ENCODE measurements around the gene NCOA7. TPM values are rescaled to one million over a fixed set of nuclear protein-coding genes. Genes with fewer than 3 reads are reported as not detected.

The NCOA7 gene
- total and polyA plus RNA-seq, 2 of the 8 experiments (the other 6 are each of a cell fraction or from before 2014, with no cell fraction given) = 2.6 to 10.7 TPM

DNA sequence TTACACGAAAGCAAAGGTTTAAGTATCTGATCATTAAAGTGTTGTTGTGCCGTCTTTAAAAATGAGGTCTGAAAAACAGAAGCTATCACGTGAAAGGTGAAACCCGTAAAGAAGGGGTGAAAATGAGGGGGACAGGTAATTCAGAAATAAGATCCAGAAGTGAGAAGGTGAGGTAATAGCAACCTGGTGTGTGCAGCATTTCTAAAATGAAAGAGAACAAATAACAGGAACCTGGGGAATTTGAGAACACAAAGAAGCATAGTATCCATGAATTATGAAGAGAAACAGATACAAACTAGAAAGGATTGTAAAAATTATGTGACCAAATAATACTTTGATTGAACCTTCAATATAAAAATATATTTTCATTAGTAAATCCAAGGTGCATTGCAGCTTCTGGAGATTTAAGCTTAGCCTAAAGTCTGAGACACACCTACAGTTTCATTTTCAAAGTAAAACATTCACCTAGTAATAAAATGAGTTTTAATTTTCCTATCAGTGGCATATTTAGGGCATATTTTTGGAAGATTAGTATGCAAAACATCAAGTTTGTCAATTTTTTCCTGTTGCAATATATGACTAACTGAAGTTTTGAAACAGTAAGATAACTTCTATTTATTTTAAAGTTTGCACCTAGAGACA lies 39.9 kb upstream of the NCOA7 start:
- no peak overlapping the region for H4K5ac ChIP-seq (ENCODE audit: insufficient read length, low read depth, low read length)
- no peak overlapping the region for H2AK5ac ChIP-seq (ENCODE audit: low read depth, low read length)
- H3K23me2 ChIP-seq (ENCODE audit: low read depth, low read length) = peaks cover 27% of the 10 kb centered on the region
- H3K36me3 ChIP-seq (ENCODE audit: control insufficient read depth in 2 of 4, insufficient read depth in 4 of 4, low read length in 3 of 4) = peaks cover 0 to 11% (median 4%) of the 10 kb centered on the region in 4 experiments; a peak in 3 of 8 replicates
- DNase-seq (ENCODE audit: low read depth in 1 of 2, low spot score in 2 of 2) = no peak
- no peak overlapping the region for H3K14ac ChIP-seq (ENCODE audit: insufficient read length)
- H3K79me1 ChIP-seq (ENCODE audit: low read depth, low read length) = peaks cover 4% of the 10 kb centered on the region; the same call in 1 of the 2 replicates
- H2AFZ ChIP-seq (ENCODE audit: low read length) = no peak overlapping the region
- no peak overlapping the region for H3K23ac ChIP-seq (ENCODE audit: insufficient read length)
- H3K4me1 ChIP-seq (replicated peaks in 1 of 4; ENCODE audit: control insufficient read depth in 3 of 4, insufficient read depth in 4 of 4, low read length in 3 of 4) = peaks cover 0 to 17% (median 4%) of the 10 kb centered on the region in 4 experiments; a peak in 4 of 7 replicates
- H4K91ac ChIP-seq (replicated peaks; ENCODE audit: insufficient read length, low read length) = no peak overlapping the region
- peaks cover 0 to 25% (median 16%) of the 10 kb centered on the region in 4 experiments; a peak in 6 of 7 replicates for H3K27me3 ChIP-seq (replicated peaks in 1 of 4; ENCODE audit: control insufficient read depth in 3 of 4, extremely low read depth in 1 of 4, insufficient read depth in 3 of 4, low read length in 3 of 4)
- peak overlapping the region; percentile 30 to 77 (median 73); a peak in 7 of 8 replicates for H3K4me3 ChIP-seq (ENCODE audit: extremely low read depth in 1 of 4, insufficient read depth in 2 of 4, low read depth in 3 of 4, low read length in 4 of 4)
- H3K56ac ChIP-seq (replicated peaks; ENCODE audit: insufficient read length, low read depth, low read length) = no peak overlapping the region
- H3K27ac ChIP-seq (ENCODE audit: low read depth, low read length) = no peak overlapping the region
- H2BK20ac ChIP-seq (ENCODE audit: low read length) = no peak overlapping the region
- no peak overlapping the region for H3K9ac ChIP-seq (replicated peaks in 1 of 4; ENCODE audit: extremely low read depth in 1 of 4, low read depth in 3 of 4, low read length in 3 of 4)
- no peak overlapping the region for H2BK12ac ChIP-seq (ENCODE audit: low read depth, low read length)
- H3K4ac ChIP-seq (replicated peaks; ENCODE audit: insufficient read length, low read depth, low read length) = no peak overlapping the region
- peaks cover 0 to 22% of the 10 kb centered on the region in 2 experiments; a peak in 3 of 4 replicates for H3K79me2 ChIP-seq (ENCODE audit: control insufficient read depth in 1 of 2, insufficient read depth in 2 of 2, low read length in 2 of 2)
- 6% methylated on average over 4 of the region's 4 CpGs; no CpG with 5 or more reads in 1 of the 2 experiments for WGBS, 2 experiments (ENCODE audit: extremely low coverage in 1 of 2, insufficient coverage in 1 of 2, insufficient read length in 1 of 2, insufficient replicate concordance in 2 of 2, low coverage in 1 of 2, low lambda C conversion rate in 2 of 2, missing lambda C conversion rate in 1 of 2)
- peak overlapping the region; percentile 96 to 99 for H3K4me2 ChIP-seq (ENCODE audit: insufficient read depth in 1 of 2, low read depth in 2 of 2, low read length in 2 of 2)
- ChIA-PET POLR2A (ENCODE audit: partially characterized antibody) (interaction anchor here (1.0 to 2.2 kb wide), 5 partner anchors 8 to 71 kb away, joined by 3 to 6 read pairs (median 5); no protein-coding TSS in a partner anchor), CTCF (ENCODE audit: partially characterized antibody) (interaction anchor here (0.6 to 2.2 kb wide), 9 partner anchors 8 to 769 kb away, joined by 3 to 12 read pairs (median 4); no protein-coding TSS in a partner anchor)
- no peak overlapping the region for H3K18ac ChIP-seq (ENCODE audit: extremely low read depth, low read length)
- peaks cover 2 to 5% of the 10 kb centered on the region in 2 experiments for H4K20me1 ChIP-seq (replicated peaks in 1 of 2; ENCODE audit: control insufficient read depth in 1 of 2, insufficient read depth in 2 of 2, low read length in 2 of 2)
- FAIRE-seq = no peak
- H2BK5ac ChIP-seq (ENCODE audit: low read depth, low read length) = no peak overlapping the region
- no peak overlapping the region for H2BK120ac ChIP-seq (replicated peaks; ENCODE audit: low read depth, low read length)
- no peaks in the 10 kb centered on the region for H3K9me3 ChIP-seq (ENCODE audit: insufficient read depth in 2 of 2, low read depth in 1 of 2, low read length in 1 of 2)
- H2BK15ac ChIP-seq (ENCODE audit: low read length) = no peak overlapping the region
- H4K8ac ChIP-seq (ENCODE audit: extremely low read depth, insufficient read depth, low read length) = no peak overlapping the region
- TF ChIP-seq, protein P1, sequence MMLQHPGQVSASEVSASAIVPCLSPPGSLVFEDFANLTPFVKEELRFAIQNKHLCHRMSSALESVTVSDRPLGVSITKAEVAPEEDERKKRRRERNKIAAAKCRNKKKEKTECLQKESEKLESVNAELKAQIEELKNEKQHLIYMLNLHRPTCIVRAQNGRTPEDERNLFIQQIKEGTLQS (IDR thresholded peaks at IDR 0.05; ENCODE audit: insufficient read depth, low read depth, low read length) = no peak
- no peak for TF ChIP-seq ATF2 (IDR thresholded peaks at IDR 0.05; ENCODE audit: low read length)
- TF ChIP-seq MAFK (IDR thresholded peaks at IDR 0.05; ENCODE audit: low read depth, low read length) = no peak
- no peak for TF ChIP-seq RBBP5 (IDR thresholded peaks at IDR 0.05; ENCODE audit: borderline replicate concordance, low read depth, low read length)
- TF ChIP-seq RXRA (IDR thresholded peaks at IDR 0.05; ENCODE audit: insufficient read depth, low read depth, low read length) = no peak
- TF ChIP-seq CEBPB (IDR thresholded peaks at IDR 0.05; ENCODE audit: low read depth, low read length) = no peak
- no peak for TF ChIP-seq SIX5 (IDR thresholded peaks at IDR 0.05; ENCODE audit: low read depth, low read length)
- no peak for TF ChIP-seq CHD1 (IDR thresholded peaks at IDR 0.05; ENCODE audit: low read depth, low read length)
- no peak for TF ChIP-seq BRCA1 (IDR thresholded peaks at IDR 0.05; ENCODE audit: low read depth, low read length)
- TF ChIP-seq SP4 (IDR thresholded peaks at IDR 0.05; ENCODE audit: low read length) = no peak
